HL-60 (cell line): ENCODE measurements around the gene SHFL.

Experiments used
- POLR2AphosphoS5 ChIP-seq: IDR thresholded peaks from 2 replicates; pipeline ENCODE4 v1.6.1; 2012; ENCODE audit warnings: low read depth
- SPI1 ChIP-seq: IDR thresholded peaks from 2 replicates; pipeline ENCODE4 v1.6.1; 2012; ENCODE audit warnings: low read depth, mild to moderate bottlenecking, borderline replicate concordance
- TF ChIP-seq, protein P1 (sequence below): IDR thresholded peaks from one replicate; pipeline ENCODE4 v1.5.1; 2011; ENCODE audit warnings: low read length, control low read depth, inconsistent platforms; ENCODE audit not compliant: insufficient read depth
- TF ChIP-seq, protein P2 (sequence below): IDR thresholded peaks from 2 replicates; pipeline ENCODE4 v1.6.1; 2012; ENCODE audit warnings: low read depth; ENCODE audit not compliant: insufficient replicate concordance

DNA sequence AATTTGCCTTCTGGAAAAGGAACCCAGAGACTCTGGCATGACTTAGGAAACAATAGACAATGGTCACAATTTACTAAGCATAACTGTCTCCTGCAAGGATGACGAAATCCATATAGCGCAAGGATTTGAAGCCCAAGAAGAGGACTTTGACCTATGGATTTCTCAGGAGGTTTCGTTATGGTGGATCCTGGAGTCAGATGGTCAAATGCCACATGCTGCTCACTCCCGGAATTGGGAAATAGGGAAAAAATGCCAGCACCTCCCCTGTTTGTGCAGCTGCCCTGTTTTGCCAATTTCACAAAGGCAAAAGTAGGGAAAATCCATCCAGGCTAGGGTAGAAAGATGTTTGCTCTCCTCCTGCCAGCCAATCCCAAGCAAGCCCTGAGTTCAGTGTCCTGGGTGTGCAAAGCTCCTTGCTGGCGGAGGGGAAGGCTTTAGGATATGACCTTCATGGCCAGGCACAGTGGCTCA lies 49.5 kb upstream of the SHFL start:
- TF ChIP-seq, protein P1, sequence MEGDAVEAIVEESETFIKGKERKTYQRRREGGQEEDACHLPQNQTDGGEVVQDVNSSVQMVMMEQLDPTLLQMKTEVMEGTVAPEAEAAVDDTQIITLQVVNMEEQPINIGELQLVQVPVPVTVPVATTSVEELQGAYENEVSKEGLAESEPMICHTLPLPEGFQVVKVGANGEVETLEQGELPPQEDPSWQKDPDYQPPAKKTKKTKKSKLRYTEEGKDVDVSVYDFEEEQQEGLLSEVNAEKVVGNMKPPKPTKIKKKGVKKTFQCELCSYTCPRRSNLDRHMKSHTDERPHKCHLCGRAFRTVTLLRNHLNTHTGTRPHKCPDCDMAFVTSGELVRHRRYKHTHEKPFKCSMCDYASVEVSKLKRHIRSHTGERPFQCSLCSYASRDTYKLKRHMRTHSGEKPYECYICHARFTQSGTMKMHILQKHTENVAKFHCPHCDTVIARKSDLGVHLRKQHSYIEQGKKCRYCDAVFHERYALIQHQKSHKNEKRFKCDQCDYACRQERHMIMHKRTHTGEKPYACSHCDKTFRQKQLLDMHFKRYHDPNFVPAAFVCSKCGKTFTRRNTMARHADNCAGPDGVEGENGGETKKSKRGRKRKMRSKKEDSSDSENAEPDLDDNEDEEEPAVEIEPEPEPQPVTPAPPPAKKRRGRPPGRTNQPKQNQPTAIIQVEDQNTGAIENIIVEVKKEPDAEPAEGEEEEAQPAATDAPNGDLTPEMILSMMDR = no peak
- TF ChIP-seq, protein P2, sequence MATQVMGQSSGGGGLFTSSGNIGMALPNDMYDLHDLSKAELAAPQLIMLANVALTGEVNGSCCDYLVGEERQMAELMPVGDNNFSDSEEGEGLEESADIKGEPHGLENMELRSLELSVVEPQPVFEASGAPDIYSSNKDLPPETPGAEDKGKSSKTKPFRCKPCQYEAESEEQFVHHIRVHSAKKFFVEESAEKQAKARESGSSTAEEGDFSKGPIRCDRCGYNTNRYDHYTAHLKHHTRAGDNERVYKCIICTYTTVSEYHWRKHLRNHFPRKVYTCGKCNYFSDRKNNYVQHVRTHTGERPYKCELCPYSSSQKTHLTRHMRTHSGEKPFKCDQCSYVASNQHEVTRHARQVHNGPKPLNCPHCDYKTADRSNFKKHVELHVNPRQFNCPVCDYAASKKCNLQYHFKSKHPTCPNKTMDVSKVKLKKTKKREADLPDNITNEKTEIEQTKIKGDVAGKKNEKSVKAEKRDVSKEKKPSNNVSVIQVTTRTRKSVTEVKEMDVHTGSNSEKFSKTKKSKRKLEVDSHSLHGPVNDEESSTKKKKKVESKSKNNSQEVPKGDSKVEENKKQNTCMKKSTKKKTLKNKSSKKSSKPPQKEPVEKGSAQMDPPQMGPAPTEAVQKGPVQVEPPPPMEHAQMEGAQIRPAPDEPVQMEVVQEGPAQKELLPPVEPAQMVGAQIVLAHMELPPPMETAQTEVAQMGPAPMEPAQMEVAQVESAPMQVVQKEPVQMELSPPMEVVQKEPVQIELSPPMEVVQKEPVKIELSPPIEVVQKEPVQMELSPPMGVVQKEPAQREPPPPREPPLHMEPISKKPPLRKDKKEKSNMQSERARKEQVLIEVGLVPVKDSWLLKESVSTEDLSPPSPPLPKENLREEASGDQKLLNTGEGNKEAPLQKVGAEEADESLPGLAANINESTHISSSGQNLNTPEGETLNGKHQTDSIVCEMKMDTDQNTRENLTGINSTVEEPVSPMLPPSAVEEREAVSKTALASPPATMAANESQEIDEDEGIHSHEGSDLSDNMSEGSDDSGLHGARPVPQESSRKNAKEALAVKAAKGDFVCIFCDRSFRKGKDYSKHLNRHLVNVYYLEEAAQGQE = no peak
- TF ChIP-seq SPI1 = no peak
- TF ChIP-seq POLR2AphosphoS5 = no peak
